Measurements from ENCODE around the gene DNAJC27.

GRCh38 chr2:24955232-24955631 lies 16.5 kb downstream of the DNAJC27 start:
- no peak for TF ChIP-seq POLR2AphosphoS5 (IDR thresholded peaks at IDR 0.05; ENCODE audit: low read depth, low read length)
- TF ChIP-seq TAF1 (IDR thresholded peaks at IDR 0.05; ENCODE audit: low read depth, low read length), result no peak
- TF ChIP-seq POLR2A (IDR thresholded peaks at IDR 0.05; ENCODE audit: low read depth, low read length), result no peak
